A549 (cell line): Measurements from ENCODE around the gene GALNT18. TPM values are rescaled to one million over a fixed set of nuclear protein-coding genes. Genes with fewer than 3 reads are reported as not detected.
"Not testable (repeated sequence)": the region's sequence is repeated elsewhere in the genome, so short reads cannot be mapped to it uniquely, and the experiment has no call there.

ENCODE experiments used
- ATAC-seq, 2 experiments: fragments of 200-7000 bp in 1 of 2; fragments of >200 bp in 1 of 2; cut with Nextera tagmentation in 1 of 2; cut with Tn5 transposase in 1 of 2; 3 replicates each; pipeline versions ENCODE4 v1.8.0 to v1.9.1; 2018 to 2020; ENCODE audit warnings: mild to moderate bottlenecking in 1 of 2, moderate library complexity in 1 of 2
- CTCF ChIA-PET: fragments of 300-600 bp; sonication (Branson Sonifier 250); formaldehyde crosslinking; extraction: SDS; loops from one replicate; lab custom pipeline; 2021; ENCODE audit warnings: antibody characterized with exemption, inconsistent platforms; lab: Yijun Ruan, JAX
- POLR2A ChIA-PET: fragments of 350-600 bp; formaldehyde crosslinking; extraction: SDS; loops from one replicate; lab custom pipeline; 2021; ENCODE audit warnings: antibody characterized with exemption, inconsistent platforms; lab: Yijun Ruan, JAX
- DNase-seq, 2 experiments: peaks; one replicate each; pipeline versions ENCODE4 v3.0.0 to v3.0.0-alpha.2; 2011 to 2016; ENCODE audit warnings: low read depth in 1 of 2, low spot score in 1 of 2
- FAIRE-seq: peaks from 2 replicates; lab custom pipeline; 2011; peaks lifted over from hg19 to GRCh38; lab: Jason Lieb, UNC
- H3K27ac ChIP-seq, 2 experiments: fragments of >200 bp; sonication (Bioruptor Twin); formaldehyde crosslinking; 3 replicates each; pipeline ENCODE4 v1.5.1; 2016 to 2017
- H3K4me1 ChIP-seq: fragments of >200 bp; sonication (Bioruptor Twin); formaldehyde crosslinking; 3 replicates; pipeline ENCODE4 v1.6.1; 2016
- H3K4me2 ChIP-seq: fragments of >200 bp; sonication (Bioruptor Twin); formaldehyde crosslinking; 3 replicates; pipeline ENCODE4 v1.6.1; 2016
- H3K4me3 ChIP-seq: fragments of >200 bp; sonication (Bioruptor Twin); formaldehyde crosslinking; 3 replicates; pipeline ENCODE4 v1.5.1; 2016
- H3K9me3 ChIP-seq: fragments of >200 bp; sonication (Bioruptor Twin); formaldehyde crosslinking; 3 replicates; pipeline ENCODE4 v1.6.1; 2016
- BHLHE40 ChIP-seq: IDR thresholded peaks from 2 replicates; pipeline ENCODE4 v1.6.1; 2012; ENCODE audit warnings: low read depth, low read length, inconsistent platforms
- CBX8 ChIP-seq: fragments of 200-600 bp; sonication (generic); IDR thresholded peaks from 2 replicates; pipeline ENCODE4 v1.6.1; 2016
- FOSL2 ChIP-seq, 2 experiments: fragments of 450-650 bp in 1 of 2; fragments of >200 bp in 1 of 2; sonication (Bioruptor Twin) in 1 of 2; formaldehyde crosslinking; IDR thresholded peaks; 2 replicates each; pipeline versions ENCODE4 v1.5.0 to v1.6.1; 2016 to 2020; ENCODE audit warnings: mild to moderate bottlenecking in 1 of 2, moderate library complexity in 1 of 2
- FOXS1 ChIP-seq: fragments of 250-450 bp; sonication (Bioruptor Pico); IDR thresholded peaks from 2 replicates; pipeline ENCODE4 v1.5.0; 2020; ENCODE audit warnings: mild to moderate bottlenecking, moderate library complexity
- GATA3 ChIP-seq: IDR thresholded peaks from 2 replicates; pipeline ENCODE4 v1.6.1; 2012; ENCODE audit warnings: borderline replicate concordance
- HDAC2 ChIP-seq: fragments of 200-600 bp; sonication (generic); IDR thresholded peaks from 2 replicates; pipeline ENCODE4 v1.6.1; 2016
- HOXA7 ChIP-seq: fragments of 250-450 bp; sonication (Bioruptor Pico); IDR thresholded peaks from 2 replicates; pipeline ENCODE4 v1.5.0; 2020; ENCODE audit warnings: mild to moderate bottlenecking, moderate library complexity
- HOXB13 ChIP-seq: fragments of 250-450 bp; sonication (Bioruptor Pico); IDR thresholded peaks from 2 replicates; pipeline ENCODE4 v1.5.0; 2020; ENCODE audit warnings: low read depth, mild to moderate bottlenecking, moderate library complexity
- HOXB5 ChIP-seq: fragments of 250-450 bp; sonication (Bioruptor Pico); IDR thresholded peaks from 2 replicates; pipeline ENCODE4 v1.5.0; 2020; ENCODE audit warnings: mild to moderate bottlenecking, moderate library complexity
- JUNB ChIP-seq: fragments of >200 bp; sonication (Bioruptor Twin); formaldehyde crosslinking; IDR thresholded peaks from 2 replicates; pipeline ENCODE4 v1.6.1; 2016
- MAFK ChIP-seq: fragments of 450-650 bp; IDR thresholded peaks from 2 replicates; pipeline ENCODE4 v1.6.1; 2014; ENCODE audit not compliant: partially characterized antibody
- NPAS2 ChIP-seq: fragments of 250-450 bp; sonication (Bioruptor Pico); IDR thresholded peaks from 2 replicates; pipeline ENCODE4 v1.8.0; 2022; ENCODE audit warnings: mild to moderate bottlenecking, moderate library complexity, borderline replicate concordance
- NR3C1 ChIP-seq: fragments of >200 bp; sonication (Bioruptor Twin); formaldehyde crosslinking; IDR thresholded peaks from 3 replicates; pipeline ENCODE4 v1.6.1; 2017
- PHF8 ChIP-seq: fragments of 200-600 bp; sonication (generic); IDR thresholded peaks from 2 replicates; pipeline ENCODE4 v1.6.1; 2016; ENCODE audit warnings: low read depth, mild to moderate bottlenecking, antibody characterized with exemption, moderate library complexity, borderline replicate concordance
- RARB ChIP-seq: fragments of 250-450 bp; sonication (Bioruptor Pico); IDR thresholded peaks from 2 replicates; pipeline ENCODE4 v1.8.0; 2021; ENCODE audit warnings: mild to moderate bottlenecking, moderate library complexity
- RFX5 ChIP-seq: fragments of 450-650 bp; IDR thresholded peaks from 2 replicates; pipeline ENCODE4 v1.7.1; 2014; ENCODE audit warnings: antibody characterized with exemption, mild to moderate bottlenecking, moderate library complexity
- RNF2 ChIP-seq: fragments of 200-600 bp; sonication (generic); IDR thresholded peaks from 2 replicates; pipeline ENCODE4 v1.6.1; 2016; ENCODE audit warnings: low read depth, mild to moderate bottlenecking, antibody characterized with exemption, moderate library complexity, borderline replicate concordance
- SREBF2 ChIP-seq: fragments of 450-650 bp; IDR thresholded peaks from 2 replicates; pipeline ENCODE4 v1.6.1; 2014; ENCODE audit warnings: mild to moderate bottlenecking, moderate library complexity
- ZFP36 ChIP-seq: fragments of 450-650 bp; IDR thresholded peaks from 2 replicates; pipeline ENCODE4 v1.6.1; 2014; ENCODE audit warnings: borderline replicate concordance; ENCODE audit not compliant: partially characterized antibody
- ZNF302 ChIP-seq: fragments of 250-450 bp; sonication (Bioruptor Pico); IDR thresholded peaks from 2 replicates; pipeline ENCODE4 v1.9.0; 2021; ENCODE audit warnings: inconsistent platforms, mild to moderate bottlenecking, moderate library complexity
- ZSCAN20 ChIP-seq: fragments of 250-450 bp; sonication (Bioruptor Pico); IDR thresholded peaks from 2 replicates; pipeline ENCODE4 v1.8.0; 2022; ENCODE audit warnings: mild to moderate bottlenecking, moderate library complexity
- WGBS: methylation state at CpG from one replicate; pipeline ENCODE4 v1.1.6; 2017; ENCODE audit errors: missing lambda C conversion rate; 5-methylcytosine and 5-hydroxymethylcytosine counted together
- polyA plus RNA-seq, 4 experiments: library from polyadenylated mRNA; depleted of rRNA in 3 of 4; stranded (reverse); fragments of >200 nt; fragmentation: RNase III in 1 of 4; extraction: RNeasy Plus Mini Kit Qiagen cat#74134 plus additional on column Dnase treatment in 1 of 4; gene quantifications; 2 replicates in 3 of 4; 3 replicates in 1 of 4; pipeline ENCODE4 v1.2.3, GENCODE V29; 2011 to 2017
- TF ChIP-seq, protein P1 (sequence below): fragments of 200-600 bp; sonication (generic); IDR thresholded peaks from 2 replicates; pipeline ENCODE4 v1.6.1; 2016; ENCODE audit warnings: antibody characterized with exemption, mild to moderate bottlenecking, moderate library complexity
- TF ChIP-seq, protein P2 (sequence below): fragments of >200 bp; sonication (Bioruptor Twin); formaldehyde crosslinking; IDR thresholded peaks from 3 replicates; pipeline ENCODE4 v1.6.1; 2016
- TF ChIP-seq, protein P3 (sequence below): IDR thresholded peaks from 2 replicates; pipeline ENCODE4 v1.6.1; 2012

GALNT18 gene
- polyA plus RNA-seq, 2 of the 4 experiments (the other 2 are of a cell fraction): 6.7 to 16.1 TPM

DNA sequence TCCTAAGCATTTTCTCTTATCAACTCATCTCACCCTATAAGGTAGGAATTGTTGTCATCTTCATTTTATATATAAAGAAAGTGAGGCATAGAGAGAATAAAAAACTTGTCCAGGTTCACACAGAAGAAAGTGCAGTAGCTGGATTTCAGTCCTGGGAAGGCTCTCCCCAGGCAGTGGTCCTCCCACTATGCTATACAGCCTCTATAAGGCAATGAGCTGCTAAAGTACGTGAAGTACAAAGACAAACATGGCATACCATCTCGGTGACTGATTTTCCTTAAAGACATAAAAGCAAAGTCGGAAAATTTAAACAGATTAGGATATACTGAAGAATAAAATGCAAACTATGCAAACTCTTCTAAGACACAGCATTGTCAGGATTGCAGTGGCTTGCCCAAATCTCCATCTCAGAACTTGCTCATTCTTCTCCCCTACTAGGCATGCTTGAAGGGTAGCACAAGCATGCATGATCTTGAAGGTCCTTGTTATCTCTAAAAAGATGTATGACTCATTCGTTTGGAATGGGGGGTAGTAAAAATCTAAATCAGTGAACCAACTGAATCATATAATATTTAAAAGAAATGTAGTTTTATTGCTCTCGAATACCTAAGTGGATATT, 171.0 kb downstream of the GALNT18 start:
- peak; percentile 8 to 57; a peak in 3 of 6 replicates for ATAC-seq
- Histone ChIP-seq H3K4me3 (no peak overlapping the region), H3K9me3 (no peaks in the 10 kb centered on the region), H3K4me2 (peak overlapping the region; percentile 60)
- CTCF ChIA-PET: interaction anchor here (0.8 kb wide), 1 partner anchor 13 kb away, joined by 3 read pairs; no protein-coding TSS in a partner anchor
- no peak for FAIRE-seq
- TF ChIP-seq NR3C1 (no peak), FOSL2 (IDR thresholded peaks at IDR 0.05) (peak; percentile 45), FOSL2 (CRISPR knock-in tag; IDR thresholded peaks at IDR 0.05) (peak; percentile 79), MAFK (peak; percentile 39)
- TF ChIP-seq, all 56 proteins: peak for 2
- peak in 1 of 2 experiments; percentile 19 for DNase-seq
- Histone ChIP-seq H3K4me1 (peaks cover 50% of the 10 kb centered on the region), H3K27ac (peak overlapping the region; percentile 60 to 79)
- POLR2A ChIA-PET: no interaction called here
- 36% methylated on average over 5 of the region's 5 CpGs for WGBS

DNA sequence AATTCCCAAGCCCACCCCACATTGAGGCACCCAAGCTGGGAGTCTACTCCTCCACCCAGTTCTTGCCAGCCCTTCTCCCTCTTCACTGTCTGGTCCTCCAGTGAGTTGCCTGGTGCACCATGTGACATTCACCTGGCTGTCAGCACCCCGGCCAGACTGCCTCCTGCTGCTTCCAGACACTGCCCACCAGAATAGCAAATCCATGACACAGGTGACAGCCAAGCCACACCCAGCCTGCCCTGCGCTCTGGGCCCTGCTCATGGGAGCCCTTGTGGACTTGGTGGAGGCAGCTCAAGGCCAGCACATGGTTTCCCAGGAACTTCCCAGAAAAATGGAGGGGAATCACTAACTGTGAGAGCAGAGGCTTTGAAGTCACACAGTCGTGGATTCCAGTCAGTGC, 172.5 kb downstream of the GALNT18 start:
- H3K9me3 ChIP-seq: no peaks in the 10 kb centered on the region
- ATAC-seq: no peak
- FAIRE-seq: no peak
- TF ChIP-seq, protein P1, sequence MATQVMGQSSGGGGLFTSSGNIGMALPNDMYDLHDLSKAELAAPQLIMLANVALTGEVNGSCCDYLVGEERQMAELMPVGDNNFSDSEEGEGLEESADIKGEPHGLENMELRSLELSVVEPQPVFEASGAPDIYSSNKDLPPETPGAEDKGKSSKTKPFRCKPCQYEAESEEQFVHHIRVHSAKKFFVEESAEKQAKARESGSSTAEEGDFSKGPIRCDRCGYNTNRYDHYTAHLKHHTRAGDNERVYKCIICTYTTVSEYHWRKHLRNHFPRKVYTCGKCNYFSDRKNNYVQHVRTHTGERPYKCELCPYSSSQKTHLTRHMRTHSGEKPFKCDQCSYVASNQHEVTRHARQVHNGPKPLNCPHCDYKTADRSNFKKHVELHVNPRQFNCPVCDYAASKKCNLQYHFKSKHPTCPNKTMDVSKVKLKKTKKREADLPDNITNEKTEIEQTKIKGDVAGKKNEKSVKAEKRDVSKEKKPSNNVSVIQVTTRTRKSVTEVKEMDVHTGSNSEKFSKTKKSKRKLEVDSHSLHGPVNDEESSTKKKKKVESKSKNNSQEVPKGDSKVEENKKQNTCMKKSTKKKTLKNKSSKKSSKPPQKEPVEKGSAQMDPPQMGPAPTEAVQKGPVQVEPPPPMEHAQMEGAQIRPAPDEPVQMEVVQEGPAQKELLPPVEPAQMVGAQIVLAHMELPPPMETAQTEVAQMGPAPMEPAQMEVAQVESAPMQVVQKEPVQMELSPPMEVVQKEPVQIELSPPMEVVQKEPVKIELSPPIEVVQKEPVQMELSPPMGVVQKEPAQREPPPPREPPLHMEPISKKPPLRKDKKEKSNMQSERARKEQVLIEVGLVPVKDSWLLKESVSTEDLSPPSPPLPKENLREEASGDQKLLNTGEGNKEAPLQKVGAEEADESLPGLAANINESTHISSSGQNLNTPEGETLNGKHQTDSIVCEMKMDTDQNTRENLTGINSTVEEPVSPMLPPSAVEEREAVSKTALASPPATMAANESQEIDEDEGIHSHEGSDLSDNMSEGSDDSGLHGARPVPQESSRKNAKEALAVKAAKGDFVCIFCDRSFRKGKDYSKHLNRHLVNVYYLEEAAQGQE: no peak
- TF ChIP-seq ZFP36 (no peak), PHF8 (no peak), HOXA7 (CRISPR knock-in tag) (no peak), HOXB13 (CRISPR knock-in tag) (no peak), NR3C1 (no peak), RNF2 (no peak), FOXS1 (CRISPR knock-in tag) (no peak)
- CTCF ChIA-PET: no interaction called here
- DNase-seq: no peak
- no peak overlapping the region for H3K4me3 ChIP-seq
- WGBS: 100% methylated on average over 1 of the region's 3 CpGs
- POLR2A ChIA-PET: no interaction called here
- peaks cover 45% of the 10 kb centered on the region for H3K4me1 ChIP-seq
- peak overlapping the region; percentile 17 to 79; a peak in 4 of 6 replicates for H3K27ac ChIP-seq
- no peak overlapping the region for H3K4me2 ChIP-seq

DNA sequence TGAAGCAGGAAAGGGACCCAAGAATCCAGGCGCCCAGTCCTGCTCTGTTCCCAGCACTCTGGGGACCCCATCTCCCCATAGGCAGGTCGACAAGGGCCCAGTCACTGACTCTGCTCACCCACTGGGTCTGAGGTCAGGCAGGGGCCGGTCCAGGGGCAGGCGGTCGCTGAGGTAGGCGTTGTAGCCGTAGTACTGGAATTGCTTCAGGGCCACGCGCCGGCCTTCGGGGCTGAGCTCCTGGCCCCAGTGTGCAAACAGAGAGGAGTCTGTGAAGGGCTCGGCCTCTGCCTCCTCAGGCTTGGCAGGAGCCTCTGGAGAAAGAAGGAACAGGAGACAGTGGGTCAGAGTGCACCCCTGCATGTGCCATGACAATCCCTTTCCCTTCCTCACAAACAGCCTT, 173.2 kb downstream of the GALNT18 start:
- H3K4me2 ChIP-seq: no peak overlapping the region
- FAIRE-seq (no peak), ATAC-seq (no peak), DNase-seq (no peak)
- ChIA-PET CTCF (no interaction called here), POLR2A (no interaction called here)
- 90% methylated on average over 12 of the region's 12 CpGs for WGBS
- no peak overlapping the region for H3K4me3 ChIP-seq
- peak overlapping the region in 1 of 2 experiments; percentile 79; a peak in 2 of 6 replicates for H3K27ac ChIP-seq
- no peaks in the 10 kb centered on the region for H3K9me3 ChIP-seq
- TF ChIP-seq NR3C1 (no peak), HOXB5 (no peak), CBX8 (no peak), HOXB13 (CRISPR knock-in tag) (no peak), RARB (CRISPR knock-in tag) (no peak), GATA3 (no peak), SREBF2 (no peak), RNF2 (no peak), ZSCAN20 (CRISPR knock-in tag) (no peak), HDAC2 (no peak), JUNB (no peak), BHLHE40 (no peak), PHF8 (no peak), HOXA7 (CRISPR knock-in tag) (no peak), NPAS2 (CRISPR knock-in tag) (no peak), RFX5 (no peak), ZNF302 (CRISPR knock-in tag) (no peak)
- TF ChIP-seq, protein P2, sequence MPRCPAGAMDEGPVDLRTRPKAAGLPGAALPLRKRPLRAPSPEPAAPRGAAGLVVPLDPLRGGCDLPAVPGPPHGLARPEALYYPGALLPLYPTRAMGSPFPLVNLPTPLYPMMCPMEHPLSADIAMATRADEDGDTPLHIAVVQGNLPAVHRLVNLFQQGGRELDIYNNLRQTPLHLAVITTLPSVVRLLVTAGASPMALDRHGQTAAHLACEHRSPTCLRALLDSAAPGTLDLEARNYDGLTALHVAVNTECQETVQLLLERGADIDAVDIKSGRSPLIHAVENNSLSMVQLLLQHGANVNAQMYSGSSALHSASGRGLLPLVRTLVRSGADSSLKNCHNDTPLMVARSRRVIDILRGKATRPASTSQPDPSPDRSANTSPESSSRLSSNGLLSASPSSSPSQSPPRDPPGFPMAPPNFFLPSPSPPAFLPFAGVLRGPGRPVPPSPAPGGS: no peak
- TF ChIP-seq, protein P3, sequence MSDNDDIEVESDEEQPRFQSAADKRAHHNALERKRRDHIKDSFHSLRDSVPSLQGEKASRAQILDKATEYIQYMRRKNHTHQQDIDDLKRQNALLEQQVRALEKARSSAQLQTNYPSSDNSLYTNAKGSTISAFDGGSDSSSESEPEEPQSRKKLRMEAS: no peak
- peaks cover 48% of the 10 kb centered on the region for H3K4me1 ChIP-seq

DNA sequence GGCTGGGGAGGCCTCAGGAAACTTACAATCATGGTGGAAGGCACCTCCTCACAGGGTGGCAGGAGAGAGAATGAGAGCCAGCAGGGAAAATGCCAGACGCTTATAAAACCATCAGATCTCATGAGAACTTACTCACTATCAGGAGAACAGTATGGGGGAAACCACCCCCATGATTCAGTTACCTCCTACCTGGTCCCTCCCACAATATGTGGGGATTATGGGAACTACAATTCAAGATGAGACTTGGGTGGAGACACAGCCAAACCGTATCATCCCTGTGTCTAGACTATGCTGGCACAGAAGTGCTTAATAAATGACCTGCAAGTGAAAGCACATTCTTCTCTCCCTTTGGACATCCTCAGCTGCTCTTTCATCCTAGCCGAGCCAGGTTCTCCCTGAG, 174.2 kb downstream of the GALNT18 start:
- H3K4me3 ChIP-seq, H3K9me3 ChIP-seq, FAIRE-seq, ATAC-seq, POLR2A ChIA-PET, H3K4me2 ChIP-seq: not testable (repeated sequence)
- CTCF ChIA-PET: interaction anchor here (0.7 to 1.0 kb wide), 3 partner anchors 9 to 32 kb away, joined by 3 read pairs; no protein-coding TSS in a partner anchor
- Histone ChIP-seq H3K4me1 (peaks cover 48% of the 10 kb centered on the region), H3K27ac (peak overlapping the region in 1 of 2 experiments; percentile 29; a peak in 1 of 6 replicates)
- 75% methylated on average over 3 of the region's 3 CpGs for WGBS
- DNase-seq: peak in 1 of 2 experiments; percentile 9
